ENCODE measurements around the gene CAMSAP1. TPM values are rescaled to one million over a fixed set of nuclear protein-coding genes. Genes with fewer than 3 reads are reported as not detected.

The CAMSAP1 gene
- total and polyA plus RNA-seq, 7 donors, result 2.3 to 37.7 (median 19.4) TPM

DNA sequence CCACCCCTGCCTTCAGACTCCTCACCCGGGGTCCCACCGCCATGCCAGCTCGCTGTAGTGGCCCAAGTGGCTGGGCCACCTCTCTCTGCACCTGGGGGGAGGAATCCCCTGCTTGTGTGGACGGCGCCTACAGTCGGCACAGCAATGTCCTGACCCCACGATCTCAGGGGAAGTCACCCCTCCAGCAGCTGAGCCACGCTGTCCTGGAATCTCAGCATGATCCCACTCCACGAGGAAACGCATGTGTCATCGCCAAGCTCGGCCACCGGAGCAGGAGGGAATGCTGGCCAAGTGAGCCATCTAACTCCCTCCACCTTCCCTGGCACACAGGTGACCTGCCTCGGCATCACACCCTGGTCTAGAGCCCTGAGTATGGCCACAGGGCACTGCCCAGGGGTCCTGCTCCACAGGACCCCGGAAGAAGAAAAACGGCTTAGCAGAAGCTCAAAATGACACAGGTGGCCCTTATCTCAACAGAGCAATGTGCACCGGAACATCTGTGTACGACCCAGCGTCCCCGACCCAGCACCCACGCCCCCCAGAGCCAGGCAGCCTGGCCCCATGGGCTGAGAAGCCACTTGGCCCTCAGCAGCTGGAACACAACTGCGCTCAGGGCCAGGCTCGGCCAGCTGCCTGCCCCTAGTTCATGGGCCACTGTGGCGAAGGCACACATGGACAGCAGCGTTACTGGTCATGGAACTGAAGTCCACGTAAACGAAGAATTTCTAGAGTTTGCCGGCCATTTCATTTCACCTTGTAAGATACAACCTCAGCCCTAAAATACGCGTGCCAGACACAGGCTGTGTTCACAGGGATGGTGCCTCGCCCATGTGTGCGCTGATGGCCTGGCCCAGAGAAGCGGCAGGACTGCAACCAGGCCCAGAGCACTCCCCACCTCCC lies 23.4 kb upstream of the CAMSAP1 start:
- no peak for DNase-seq

DNA sequence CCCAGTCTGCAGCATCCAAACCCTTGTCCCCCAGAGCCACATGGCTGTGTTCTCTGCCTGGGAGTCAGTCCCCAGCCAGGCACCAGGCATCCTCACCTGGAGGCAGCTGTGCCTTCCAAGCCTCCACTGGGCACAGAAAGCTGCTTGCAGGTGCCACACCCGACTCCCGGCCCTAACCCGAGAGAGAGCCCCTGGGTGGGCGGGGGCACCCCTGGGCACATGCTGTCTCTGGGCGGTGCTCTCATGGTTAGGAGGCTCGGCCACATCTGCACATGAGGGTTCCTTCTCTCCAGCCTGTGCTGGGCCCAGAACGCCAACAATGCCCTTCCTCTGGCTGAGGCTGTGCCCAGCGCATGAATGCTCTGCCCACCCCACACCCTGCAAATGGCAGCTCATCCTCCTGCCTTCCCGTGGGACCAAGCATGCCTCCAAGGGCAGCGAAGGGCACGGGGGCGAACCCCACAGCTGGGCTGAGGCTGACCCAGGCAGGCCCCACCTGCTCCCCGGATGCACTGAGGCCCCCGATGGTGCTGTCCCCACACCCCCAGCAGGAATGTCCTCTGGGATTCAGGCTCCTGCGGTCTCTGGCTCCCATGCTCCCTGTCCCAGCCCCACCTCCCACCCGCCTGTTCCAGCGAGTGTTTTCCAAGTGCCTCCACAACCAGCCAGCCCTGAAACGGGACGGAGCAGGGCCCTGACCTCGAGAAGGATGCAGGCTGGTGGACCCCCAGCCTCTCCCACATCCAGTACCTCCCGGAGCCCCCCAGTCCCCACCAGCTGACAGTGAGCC lies 22.5 kb upstream of the CAMSAP1 start:
- H3K27ac ChIP-seq, result no peak overlapping the region
- DNase-seq, result no peak
- H3K36me3 ChIP-seq, result peaks cover 13 to 57% (median 22%) of the 10 kb centered on the region in 4 donors
- no peak overlapping the region for H3K4me3 ChIP-seq
- H3K9me3 ChIP-seq, result no peaks in the 10 kb centered on the region
- no peaks in the 10 kb centered on the region for H3K27me3 ChIP-seq
- WGBS, 2 donors, result 80 to 90% methylated on average over 21 of the region's 21 CpGs
- H3K4me1 ChIP-seq, result peaks cover 0 to 3% (median 0%) of the 10 kb centered on the region in 4 donors
- intact Hi-C loops (cut with DNase I), result no loop called here
- no peak for TF ChIP-seq POLR2A (IDR thresholded peaks at IDR 0.05)

More for the DNA sequence above, 23.4 kb upstream of the CAMSAP1 start:
- H3K9me3 ChIP-seq, result no peaks in the 10 kb centered on the region
- no peak overlapping the region for H3K27ac ChIP-seq
- peaks cover 0 to 3% (median 0%) of the 10 kb centered on the region in 4 donors for H3K4me1 ChIP-seq
- no peaks in the 10 kb centered on the region for H3K27me3 ChIP-seq
- no peak overlapping the region for H3K4me3 ChIP-seq
- H3K36me3 ChIP-seq, result peaks cover 13 to 66% (median 26%) of the 10 kb centered on the region in 4 donors
- 96% methylated on average over 33 of the region's 33 CpGs for WGBS, 2 donors
- TF ChIP-seq EP300 (IDR thresholded peaks at IDR 0.05), result no peak
- TF ChIP-seq POLR2A (IDR thresholded peaks at IDR 0.05), result no peak
- TF ChIP-seq, protein P1, sequence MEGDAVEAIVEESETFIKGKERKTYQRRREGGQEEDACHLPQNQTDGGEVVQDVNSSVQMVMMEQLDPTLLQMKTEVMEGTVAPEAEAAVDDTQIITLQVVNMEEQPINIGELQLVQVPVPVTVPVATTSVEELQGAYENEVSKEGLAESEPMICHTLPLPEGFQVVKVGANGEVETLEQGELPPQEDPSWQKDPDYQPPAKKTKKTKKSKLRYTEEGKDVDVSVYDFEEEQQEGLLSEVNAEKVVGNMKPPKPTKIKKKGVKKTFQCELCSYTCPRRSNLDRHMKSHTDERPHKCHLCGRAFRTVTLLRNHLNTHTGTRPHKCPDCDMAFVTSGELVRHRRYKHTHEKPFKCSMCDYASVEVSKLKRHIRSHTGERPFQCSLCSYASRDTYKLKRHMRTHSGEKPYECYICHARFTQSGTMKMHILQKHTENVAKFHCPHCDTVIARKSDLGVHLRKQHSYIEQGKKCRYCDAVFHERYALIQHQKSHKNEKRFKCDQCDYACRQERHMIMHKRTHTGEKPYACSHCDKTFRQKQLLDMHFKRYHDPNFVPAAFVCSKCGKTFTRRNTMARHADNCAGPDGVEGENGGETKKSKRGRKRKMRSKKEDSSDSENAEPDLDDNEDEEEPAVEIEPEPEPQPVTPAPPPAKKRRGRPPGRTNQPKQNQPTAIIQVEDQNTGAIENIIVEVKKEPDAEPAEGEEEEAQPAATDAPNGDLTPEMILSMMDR (IDR thresholded peaks at IDR 0.05), result no peak
- TF ChIP-seq POLR2AphosphoS5 (IDR thresholded peaks at IDR 0.05), result no peak
- intact Hi-C loops (cut with DNase I), result no loop called here

DNA sequence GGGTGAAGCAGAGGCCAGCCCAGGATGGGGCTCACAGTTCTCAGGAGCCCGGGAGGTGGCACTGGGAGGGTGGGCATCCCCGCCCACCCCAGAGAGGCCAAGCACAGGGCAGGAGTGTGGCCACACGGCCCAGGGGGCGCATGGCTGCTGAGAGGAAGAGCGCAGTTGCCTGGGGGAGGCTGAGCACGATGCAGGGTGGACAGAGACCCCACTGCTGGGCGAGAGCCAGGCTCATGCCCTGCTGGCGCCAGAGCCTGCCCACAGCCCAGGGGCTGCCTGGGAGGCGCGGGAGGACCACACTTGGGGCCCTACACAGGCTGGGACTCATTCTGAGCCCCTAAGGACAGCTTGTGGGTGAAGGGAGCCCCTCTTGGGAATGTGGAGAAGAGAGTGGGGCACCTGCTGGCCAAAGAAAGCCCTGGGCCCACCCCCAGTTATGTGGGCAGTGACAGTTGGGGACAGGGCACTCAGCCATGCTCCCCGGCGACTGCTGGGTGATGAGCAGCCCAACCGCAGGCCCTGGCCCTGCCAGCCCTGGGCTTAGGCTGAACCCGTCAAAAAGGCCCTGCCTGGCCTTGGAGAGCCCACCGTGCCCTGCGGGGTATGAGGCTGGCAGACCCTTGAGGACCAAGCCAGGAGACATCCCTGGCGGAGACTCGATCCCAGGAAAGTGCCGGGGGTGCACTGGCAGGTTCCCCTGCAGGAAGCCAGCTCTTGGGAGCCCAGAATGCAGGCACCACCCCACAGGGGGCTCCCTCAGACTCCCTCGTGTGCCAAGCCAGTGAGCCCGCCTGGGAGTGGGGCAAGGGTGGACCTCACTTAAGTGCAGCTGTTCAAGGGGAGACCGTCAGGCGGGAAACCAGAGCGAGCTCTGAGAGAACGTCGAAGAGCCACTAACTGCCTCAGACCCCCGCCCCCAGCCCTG lies 21.6 kb upstream of the CAMSAP1 start:
- Histone ChIP-seq H3K36me3 (peaks cover 13 to 52% (median 21%) of the 10 kb centered on the region in 4 donors), H3K9me3 (no peaks in the 10 kb centered on the region), H3K4me1 (peaks cover 0 to 3% (median 0%) of the 10 kb centered on the region in 4 donors), H3K27ac (no peak overlapping the region), H3K4me3 (no peak overlapping the region), H3K27me3 (no peaks in the 10 kb centered on the region)
- intact Hi-C loops (cut with DNase I), result no loop called here
- WGBS, 2 donors, result 94 to 95% methylated on average over 27 of the region's 27 CpGs
- TF ChIP-seq, protein P1 (IDR thresholded peaks at IDR 0.05), result no peak
- TF ChIP-seq EP300 (IDR thresholded peaks at IDR 0.05) (no peak), POLR2AphosphoS5 (IDR thresholded peaks at IDR 0.05) (no peak), POLR2A (IDR thresholded peaks at IDR 0.05) (no peak)
- no peak for DNase-seq

DNA sequence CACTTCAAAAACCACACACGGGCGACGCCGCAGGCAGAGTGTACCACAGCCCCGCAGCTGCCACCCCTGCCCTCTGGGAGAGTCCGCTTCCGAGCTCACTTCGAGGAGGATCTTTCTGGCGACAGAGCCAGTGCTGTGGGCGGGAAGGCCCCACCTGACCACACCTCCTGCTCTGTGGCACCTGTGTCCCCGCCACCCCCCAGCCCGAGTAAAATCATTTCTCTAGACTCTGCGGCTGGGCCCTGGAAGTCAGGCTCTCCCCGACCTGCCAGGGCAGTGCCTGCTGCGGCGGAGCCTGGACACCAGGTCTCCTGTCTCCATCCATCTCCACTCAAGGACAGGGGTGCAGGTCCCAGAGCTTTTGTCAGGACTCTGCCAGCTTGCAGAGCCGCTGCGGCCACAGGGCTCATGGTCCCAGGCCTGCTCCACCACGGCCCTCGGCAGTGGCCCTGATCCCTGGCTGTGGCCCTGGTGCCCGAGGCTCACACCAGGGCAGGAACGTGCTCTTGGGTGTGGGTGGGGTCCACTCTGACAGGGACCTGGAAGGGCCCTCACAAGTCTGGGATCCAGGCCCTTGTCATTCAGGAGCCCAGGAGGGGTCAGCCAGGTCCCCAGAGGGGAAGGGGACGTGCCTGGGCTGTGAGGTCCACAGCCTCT lies 20.9 kb upstream of the CAMSAP1 start:
- Histone ChIP-seq H3K27ac (no peak overlapping the region), H3K36me3 (peaks cover 9 to 51% (median 20%) of the 10 kb centered on the region in 4 donors), H3K9me3 (no peaks in the 10 kb centered on the region), H3K27me3 (no peaks in the 10 kb centered on the region), H3K4me1 (peaks cover 0 to 3% (median 0%) of the 10 kb centered on the region in 4 donors), H3K4me3 (no peak overlapping the region)
- WGBS, 2 donors, result 90 to 95% methylated on average over 23 of the region's 23 CpGs
- DNase-seq, result no peak
- TF ChIP-seq POLR2A (IDR thresholded peaks at IDR 0.05), result no peak
- no peak for TF ChIP-seq EP300 (IDR thresholded peaks at IDR 0.05)
- no peak for TF ChIP-seq POLR2AphosphoS5 (IDR thresholded peaks at IDR 0.05)
- TF ChIP-seq, protein P1 (IDR thresholded peaks at IDR 0.05), result no peak
- intact Hi-C loops (cut with DNase I), result no loop called here
